ENCODE data around the gene CDX2.

GRCh38 chr13:28002886-28003698 lies 34.0 kb upstream of the CDX2 start:
- TF ChIP-seq, protein P1, sequence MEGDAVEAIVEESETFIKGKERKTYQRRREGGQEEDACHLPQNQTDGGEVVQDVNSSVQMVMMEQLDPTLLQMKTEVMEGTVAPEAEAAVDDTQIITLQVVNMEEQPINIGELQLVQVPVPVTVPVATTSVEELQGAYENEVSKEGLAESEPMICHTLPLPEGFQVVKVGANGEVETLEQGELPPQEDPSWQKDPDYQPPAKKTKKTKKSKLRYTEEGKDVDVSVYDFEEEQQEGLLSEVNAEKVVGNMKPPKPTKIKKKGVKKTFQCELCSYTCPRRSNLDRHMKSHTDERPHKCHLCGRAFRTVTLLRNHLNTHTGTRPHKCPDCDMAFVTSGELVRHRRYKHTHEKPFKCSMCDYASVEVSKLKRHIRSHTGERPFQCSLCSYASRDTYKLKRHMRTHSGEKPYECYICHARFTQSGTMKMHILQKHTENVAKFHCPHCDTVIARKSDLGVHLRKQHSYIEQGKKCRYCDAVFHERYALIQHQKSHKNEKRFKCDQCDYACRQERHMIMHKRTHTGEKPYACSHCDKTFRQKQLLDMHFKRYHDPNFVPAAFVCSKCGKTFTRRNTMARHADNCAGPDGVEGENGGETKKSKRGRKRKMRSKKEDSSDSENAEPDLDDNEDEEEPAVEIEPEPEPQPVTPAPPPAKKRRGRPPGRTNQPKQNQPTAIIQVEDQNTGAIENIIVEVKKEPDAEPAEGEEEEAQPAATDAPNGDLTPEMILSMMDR (IDR thresholded peaks at IDR 0.05): no peak
- no peak for TF ChIP-seq POLR2A (IDR thresholded peaks at IDR 0.05)

Measured in ovary (tissue), 3 donors.